ENCODE results near the gene FRG1.
"Not testable (repeated sequence)": the region's sequence is repeated elsewhere in the genome, so short reads cannot be mapped to it uniquely, and the experiment has no call there.

FRG1 gene

GRCh38 chr4:189985651-189986243, 45.1 kb downstream of the FRG1 start:
- not testable (repeated sequence) for DNase-seq

- no peak for DNase-seq
Measured at GRCh38 chr4:189988877-189989431, 48.3 kb downstream of the FRG1 start.

- DNase-seq = not testable (repeated sequence)
Measured at GRCh38 chr4:189989941-189990340, 49.3 kb downstream of the FRG1 start.

Measured in fibroblast of skin of right biceps (primary cell).